NCI-H2171 (cell line): Measurements from ENCODE around the gene C2orf81.

Experiments used
- DNase-seq: peaks from one replicate; lab custom pipeline; 2025; lab: John Stamatoyannopoulos, UW

Gene C2orf81

GRCh38 chr2:74390606-74391005 lies 30.8 kb downstream of the C2orf81 start:
- no peak for DNase-seq

GRCh38 chr2:74387346-74387745 lies 34.1 kb downstream of the C2orf81 start:
- no peak for DNase-seq

- no peak for DNase-seq
Measured at GRCh38 chr2:74385396-74385795, 36.0 kb downstream of the C2orf81 start.

- no peak for DNase-seq
Measured at GRCh38 chr2:74384051-74384450, 37.4 kb downstream of the C2orf81 start.

GRCh38 chr2:74383254-74383653 lies 38.2 kb downstream of the C2orf81 start:
- no peak for DNase-seq

- no peak for DNase-seq
Measured at GRCh38 chr2:74381751-74382150, 39.7 kb downstream of the C2orf81 start.

- DNase-seq: no peak
Measured at GRCh38 chr2:74379851-74380789, 41.3 kb downstream of the C2orf81 start, which contains the start of gene DCTN1. TSS of gene DCTN1 (minus strand) at chr2:74380311. CDS start at chr2:74380037, 274 bp downstream.

- no peak for DNase-seq
Measured at GRCh38 chr2:74378007-74378406, 43.4 kb downstream of the C2orf81 start.

GRCh38 chr2:74375838-74376237 lies 45.6 kb downstream of the C2orf81 start:
- no peak for DNase-seq

GRCh38 chr2:74374509-74375205 lies 46.8 kb downstream of the C2orf81 start:
- peak; percentile 87 for DNase-seq

- DNase-seq: no peak
Measured at GRCh38 chr2:74373985-74374384, 47.4 kb downstream of the C2orf81 start.

GRCh38 chr2:74373221-74373676 lies 48.2 kb downstream of the C2orf81 start:
- DNase-seq: peak; percentile 66

GRCh38 chr2:74372674-74373073 lies 48.7 kb downstream of the C2orf81 start:
- DNase-seq: no peak

GRCh38 chr2:74371421-74371820 lies 50.0 kb downstream of the C2orf81 start:
- DNase-seq: no peak

- DNase-seq: no peak
Measured at GRCh38 chr2:74369976-74370375, 51.4 kb downstream of the C2orf81 start.

- DNase-seq: no peak
Measured at GRCh38 chr2:74368499-74368898, 52.9 kb downstream of the C2orf81 start.

- DNase-seq: no peak
Measured at GRCh38 chr2:74367789-74368188, 53.6 kb downstream of the C2orf81 start.

- no peak for DNase-seq
Measured at GRCh38 chr2:74366036-74366435, 55.4 kb downstream of the C2orf81 start.

GRCh38 chr2:74364533-74365505 lies 56.6 kb downstream of the C2orf81 start:
- DNase-seq: no peak
